HCT116 (cell line): ENCODE data around the gene ZNF490. TPM values are rescaled to one million over a fixed set of nuclear protein-coding genes. Genes with fewer than 3 reads are reported as not detected.

ENCODE experiments used
- ATAC-seq: fragments of 200-7000 bp; cut with Tn5 transposase; 2 replicates; pipeline ENCODE4 v1.9.1; 2020; ENCODE audit warnings: mild to moderate bottlenecking, moderate library complexity
- BruUV-seq: library from RNA; stranded (reverse); fragments of 400-500 nt; replicated peaks from 2 replicates; lab custom pipeline; 2021; lab: Mats Ljungman, UMichigan
- CTCF ChIA-PET: fragments of 300-600 bp; sonication (Branson Sonifier 250); formaldehyde crosslinking; loops from one replicate; lab custom pipeline; 2021; ENCODE audit warnings: antibody characterized with exemption; lab: Charles Lee
- POLR2A ChIA-PET: fragments of 300-600, 350-600 bp; sonication (Branson Sonifier 250); formaldehyde crosslinking; loops from one replicate; lab custom pipeline; 2021; ENCODE audit warnings: antibody characterized with exemption; lab: Charles Lee
- RAD21 ChIA-PET, 2 experiments: fragments of 300-600 bp; sonication (Branson Sonifier 250); formaldehyde crosslinking; loops; one replicate each; lab custom pipeline; 2023; ENCODE audit warnings: low total read pairs in 2 of 2; ENCODE audit not compliant: uncharacterized antibody in 2 of 2, unreplicated experiment in 2 of 2, low non-redundant PET in 1 of 2; lab: Charles Lee
- DNase-seq: peaks from one replicate; pipeline ENCODE4 v3.0.0-alpha.2; 2010; ENCODE audit warnings: low read depth, low spot score
- H2AFZ ChIP-seq: fragments of 200-600 bp; shearing (Covaris generic), sonication (generic); 2 replicates; pipeline ENCODE4 v1.6.1; 2017; ENCODE audit warnings: low read depth, mixed run types, mixed read lengths, antibody characterized with exemption, low read length; ENCODE audit not compliant: poor library complexity, severe bottlenecking
- H3K27ac ChIP-seq: 2 replicates; pipeline ENCODE4 v1.5.1; 2012; ENCODE audit warnings: low read depth, low read length
- H3K27me3 ChIP-seq: fragments of 200-600 bp; sonication (generic); 2 replicates; pipeline ENCODE4 v1.6.1; 2016; ENCODE audit warnings: mixed run types, low read length, mixed read lengths; ENCODE audit not compliant: insufficient read depth
- H3K36me3 ChIP-seq, 2 experiments: fragments of 200-500 bp in 1 of 2; fragments of 200-600 bp in 1 of 2; sonication (Bioruptor generic) in 1 of 2; sonication (generic) in 1 of 2; 2 replicates each; pipeline versions ENCODE4 v1.5.1 to v1.6.1; 2014 to 2016; ENCODE audit warnings: low read length in 2 of 2, inconsistent platforms in 1 of 2, mixed read lengths in 1 of 2, mixed run types in 1 of 2; ENCODE audit not compliant: insufficient read depth in 2 of 2, control insufficient read depth in 1 of 2
- H3K4me1 ChIP-seq, 2 experiments: fragments of 200-600 bp in 1 of 2; sonication (generic) in 1 of 2; 2 replicates each; pipeline versions ENCODE4 v1.5.1 to v1.6.1; 2012 to 2017; ENCODE audit warnings: low read length in 2 of 2, inconsistent platforms in 1 of 2, mild to moderate bottlenecking in 1 of 2, mixed read lengths in 1 of 2, mixed run types in 1 of 2, moderate library complexity in 1 of 2; ENCODE audit not compliant: insufficient read depth in 2 of 2, control insufficient read depth in 1 of 2
- H3K4me2 ChIP-seq: fragments of 200-600 bp; sonication (generic); 2 replicates; pipeline ENCODE4 v1.6.1; 2017; ENCODE audit warnings: mixed run types, low read length, mixed read lengths
- H3K4me3 ChIP-seq, 2 experiments: fragments of 200-600 bp in 1 of 2; sonication (generic) in 1 of 2; replicated peaks in 1 of 2; 2 replicates each; pipeline ENCODE4 v1.5.1; 2011 to 2016; ENCODE audit warnings: low read length in 2 of 2, control low read depth in 1 of 2, low read depth in 1 of 2, mild to moderate bottlenecking in 1 of 2, mixed read lengths in 1 of 2, mixed run types in 1 of 2
- H3K79me2 ChIP-seq: fragments of 200-600 bp; sonication (generic); 2 replicates; pipeline ENCODE4 v1.6.1; 2017; ENCODE audit warnings: mild to moderate bottlenecking, mixed run types, low read length, moderate library complexity, mixed read lengths; ENCODE audit not compliant: insufficient read depth
- H3K9ac ChIP-seq: fragments of 200-600 bp; sonication (generic); 2 replicates; pipeline ENCODE4 v1.6.1; 2016; ENCODE audit warnings: low read length, mixed read lengths
- H3K9me2 ChIP-seq: fragments of 200-600 bp; sonication (generic), shearing (Covaris generic); 2 replicates; pipeline ENCODE4 v1.6.1; 2017; ENCODE audit warnings: mixed run types, mild to moderate bottlenecking, moderate library complexity; ENCODE audit not compliant: insufficient read depth
- H3K9me3 ChIP-seq, 2 experiments: fragments of 200-500 bp in 1 of 2; fragments of 200-600 bp in 1 of 2; sonication (Bioruptor generic) in 1 of 2; sonication (generic) in 1 of 2; 2 replicates each; pipeline ENCODE4 v1.6.1; 2014 to 2017; ENCODE audit warnings: low read length in 2 of 2, mixed read lengths in 2 of 2, inconsistent platforms in 1 of 2, low read depth in 1 of 2, mild to moderate bottlenecking in 1 of 2, mixed run types in 1 of 2, moderate library complexity in 1 of 2; ENCODE audit not compliant: control insufficient read depth in 1 of 2, insufficient read depth in 1 of 2
- H4K20me1 ChIP-seq: fragments of 200-600 bp; sonication (generic), shearing (Covaris generic); 2 replicates; pipeline ENCODE4 v1.6.1; 2017; ENCODE audit warnings: mixed run types, mild to moderate bottlenecking, moderate library complexity; ENCODE audit not compliant: insufficient read depth
- CBX3 ChIP-seq: IDR thresholded peaks from 2 replicates; pipeline ENCODE4 v1.6.1; 2012; ENCODE audit warnings: low read depth
- CEBPB ChIP-seq: IDR thresholded peaks from 2 replicates; pipeline ENCODE4 v1.6.1; 2012; ENCODE audit warnings: low read depth
- EZH2phosphoT487 ChIP-seq: fragments of 200-600 bp; IDR thresholded peaks from 2 replicates; pipeline ENCODE4 v1.6.1; 2018; ENCODE audit warnings: antibody characterized with exemption, borderline replicate concordance
- FOSL1 ChIP-seq: IDR thresholded peaks from 2 replicates; pipeline ENCODE4 v1.6.1; 2012; ENCODE audit warnings: low read depth
- POLR2AphosphoS5 ChIP-seq: IDR thresholded peaks from 2 replicates; pipeline ENCODE4 v1.6.1; 2011; ENCODE audit warnings: mild to moderate bottlenecking, low read depth, low read length, moderate library complexity
- TCF7L2 ChIP-seq: IDR thresholded peaks from 2 replicates; pipeline ENCODE4 v1.7.0; 2011; ENCODE audit warnings: borderline replicate concordance, inconsistent platforms; ENCODE audit not compliant: insufficient read depth, insufficient read length; ENCODE audit errors: extremely low read depth
- YY1 ChIP-seq: IDR thresholded peaks from 2 replicates; pipeline ENCODE4 v1.6.1; 2011; ENCODE audit warnings: low read length, low read depth, moderate library complexity, mild to moderate bottlenecking; ENCODE audit not compliant: insufficient replicate concordance; ENCODE audit errors: extremely low read depth
- ZBTB33 ChIP-seq: IDR thresholded peaks from 2 replicates; pipeline ENCODE4 v1.6.1; 2011; ENCODE audit warnings: mild to moderate bottlenecking, low read length, moderate library complexity; ENCODE audit not compliant: insufficient replicate concordance; ENCODE audit errors: extremely low read depth
- intact Hi-C: fragments of 100-400 bp; cut with micrococcal nuclease; formaldehyde crosslinking; loops from 2 replicates; pipeline ENCODE4 v1.10.0; 2022
- total RNA-seq: library from RNA; stranded (reverse); gene quantifications from one replicate; pipeline ENCODE4 v1.2.1, GENCODE V29; 2021; ENCODE audit not compliant: unreplicated experiment
- TF ChIP-seq, protein P1 (sequence below): IDR thresholded peaks from 2 replicates; pipeline ENCODE4 v1.6.1; 2012

Gene ZNF490
- total RNA-seq, 1 experiment from 2014 or later = 5.8 TPM

DNA sequence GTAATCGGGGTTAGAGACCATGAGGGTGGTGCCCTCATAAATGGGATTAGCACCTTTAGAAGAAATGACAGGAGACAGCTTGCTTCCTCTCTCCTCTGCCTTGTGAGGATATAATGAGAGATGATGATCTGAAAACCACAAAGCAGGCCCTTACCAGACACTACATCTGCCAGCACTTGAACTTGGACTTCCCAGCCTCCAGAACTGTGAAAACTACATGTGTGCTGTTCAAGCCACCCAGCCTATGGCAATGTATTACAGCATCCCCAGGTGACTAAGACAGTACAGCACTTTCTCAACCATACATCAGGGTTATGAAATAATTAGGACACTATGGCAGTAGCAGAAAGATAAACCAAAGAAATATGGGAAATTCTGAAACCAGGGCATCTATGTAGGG, 66.8 kb downstream of the ZNF490 start:
- CTCF ChIA-PET = no interaction called here
- BruUV-seq = no TSS peak
- no peak for TF ChIP-seq CEBPB
- no peak for TF ChIP-seq TCF7L2
- no peak for TF ChIP-seq CBX3
- TF ChIP-seq YY1 = no peak
- TF ChIP-seq, protein P1, sequence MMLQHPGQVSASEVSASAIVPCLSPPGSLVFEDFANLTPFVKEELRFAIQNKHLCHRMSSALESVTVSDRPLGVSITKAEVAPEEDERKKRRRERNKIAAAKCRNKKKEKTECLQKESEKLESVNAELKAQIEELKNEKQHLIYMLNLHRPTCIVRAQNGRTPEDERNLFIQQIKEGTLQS = no peak
- TF ChIP-seq EZH2phosphoT487 = no peak
- no peak for TF ChIP-seq POLR2AphosphoS5
- TF ChIP-seq FOSL1 = no peak
- no peak for TF ChIP-seq ZBTB33

More for the DNA sequence above, 66.8 kb downstream of the ZNF490 start:
- H3K27ac ChIP-seq = no peak overlapping the region
- no peak overlapping the region for H3K9ac ChIP-seq
- no peaks in the 10 kb centered on the region for H3K4me1 ChIP-seq
- H3K4me2 ChIP-seq = no peak overlapping the region
- H3K9me2 ChIP-seq = no peaks in the 10 kb centered on the region
- H3K27me3 ChIP-seq = no peaks in the 10 kb centered on the region
- ChIA-PET POLR2A (no interaction called here), RAD21 (no interaction called here)
- intact Hi-C loops = no loop called here
- no peaks in the 10 kb centered on the region for H4K20me1 ChIP-seq
- H3K79me2 ChIP-seq = peaks cover 23% of the 10 kb centered on the region
- H3K36me3 ChIP-seq = 0 out of 4 replicates have a peak, but pooled peaks cover 0 to 2% of the 10 kb centered on the region in 2 experiments
- ATAC-seq = no peak
- peaks cover 4 to 8% of the 10 kb centered on the region in 2 experiments; a peak in 2 of 4 replicates for H3K9me3 ChIP-seq
- H2AFZ ChIP-seq = no peak overlapping the region
- H3K4me3 ChIP-seq = no peak overlapping the region
- DNase-seq = no peak

Other genes starting within 250 kb of the ZNF490 start
- not detected for gene ZNF442, start 245.1 kb downstream of the ZNF490 start, total RNA-seq
- gene ZNF799, start 209.5 kb downstream of the ZNF490 start, total RNA-seq = 3.6 TPM
- 2.9 TPM for gene ZNF443, start 169.8 kb downstream of the ZNF490 start, total RNA-seq
- gene ZNF709, start 126.0 kb downstream of the ZNF490 start, total RNA-seq = not detected
- gene ZNF564, start 59.3 kb downstream of the ZNF490 start, total RNA-seq = 6.1 TPM
- 21.2 TPM for gene ZNF791, start 107 bp upstream of the ZNF490 start, total RNA-seq
- 48.3 TPM for gene MAN2B1, start 55.9 kb upstream of the ZNF490 start, total RNA-seq
- gene WDR83, start 56.0 kb upstream of the ZNF490 start, total RNA-seq = 20.1 TPM
- 134 TPM for gene DHPS, start 71.1 kb upstream of the ZNF490 start, total RNA-seq
- gene GNG14, start 77.2 kb upstream of the ZNF490 start, total RNA-seq = not detected
- 14.0 TPM for gene FBXW9, start 85.8 kb upstream of the ZNF490 start, total RNA-seq
- gene TNPO2, start 113.1 kb upstream of the ZNF490 start, total RNA-seq = 81.8 TPM
- 155 TPM for gene TRIR, start 123.9 kb upstream of the ZNF490 start, total RNA-seq
- 77.6 TPM for gene GET3, start 126.7 kb upstream of the ZNF490 start, total RNA-seq
- 0.10 TPM for gene BEST2, start 141.0 kb upstream of the ZNF490 start, total RNA-seq
- gene HOOK2, start 164.7 kb upstream of the ZNF490 start, total RNA-seq = 96.3 TPM
- 194 TPM for gene JUNB, start 180.7 kb upstream of the ZNF490 start, total RNA-seq
- gene PRDX2, start 191.0 kb upstream of the ZNF490 start, total RNA-seq = 387 TPM
- 33.3 TPM for gene THSD8, start 191.3 kb upstream of the ZNF490 start, total RNA-seq
- gene RNASEH2A, start 195.8 kb upstream of the ZNF490 start, total RNA-seq = 54.5 TPM
- gene RTBDN, start 223.8 kb upstream of the ZNF490 start, total RNA-seq = 25.1 TPM
- gene MAST1, start 227.7 kb upstream of the ZNF490 start, total RNA-seq = 28.9 TPM